ENCODE data around the gene ZFAND4. TPM values are rescaled to one million over a fixed set of nuclear protein-coding genes. Genes with fewer than 3 reads are reported as not detected.
"Not testable (repeated sequence)": the region's sequence is repeated elsewhere in the genome, so short reads cannot be mapped to it uniquely, and the experiment has no call there.

The ZFAND4 gene
- total RNA-seq, 1 experiment from 2014 or later: 7.6 TPM

DNA sequence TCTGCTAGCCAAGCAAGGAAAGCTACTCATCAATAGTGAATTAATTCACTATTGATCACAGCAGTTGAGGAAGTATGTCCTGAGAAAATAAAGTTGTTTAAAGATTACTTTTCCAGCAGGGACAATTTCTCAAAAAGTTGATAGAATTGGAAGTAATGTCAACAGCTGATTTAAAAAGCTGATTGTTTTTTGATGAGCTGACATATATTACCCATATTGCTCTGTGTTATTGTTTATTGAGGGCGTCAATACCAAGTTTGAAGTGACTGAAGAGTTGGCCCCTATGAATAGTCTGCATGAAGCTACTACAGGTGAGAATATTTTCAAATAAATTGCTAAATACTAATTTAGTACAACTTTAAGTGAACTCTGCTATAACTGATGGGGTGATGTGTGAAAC, 28.0 kb downstream of the ZFAND4 start:
- no peak for DNase-seq (ENCODE audit: extremely low read depth, low read depth)

DNA sequence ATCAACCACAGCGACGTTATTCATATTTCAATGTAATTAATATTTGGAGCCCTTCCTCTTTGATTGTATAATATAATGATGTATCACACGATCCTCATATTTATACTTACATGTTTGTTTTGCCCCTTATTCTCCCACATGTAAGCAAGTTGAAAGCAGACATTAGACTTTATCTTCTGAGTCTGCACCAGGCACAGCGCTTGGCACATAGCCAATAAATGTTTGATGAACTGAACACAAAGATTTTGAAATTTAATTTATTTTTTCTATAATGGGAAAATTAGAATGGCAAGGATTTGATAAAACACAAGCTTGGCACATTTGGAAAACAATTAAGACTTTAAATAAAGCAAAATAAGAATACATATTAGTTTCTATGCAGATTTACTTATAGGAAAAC, 31.6 kb downstream of the ZFAND4 start:
- DNase-seq (ENCODE audit: extremely low read depth, low read depth): no peak

DNA sequence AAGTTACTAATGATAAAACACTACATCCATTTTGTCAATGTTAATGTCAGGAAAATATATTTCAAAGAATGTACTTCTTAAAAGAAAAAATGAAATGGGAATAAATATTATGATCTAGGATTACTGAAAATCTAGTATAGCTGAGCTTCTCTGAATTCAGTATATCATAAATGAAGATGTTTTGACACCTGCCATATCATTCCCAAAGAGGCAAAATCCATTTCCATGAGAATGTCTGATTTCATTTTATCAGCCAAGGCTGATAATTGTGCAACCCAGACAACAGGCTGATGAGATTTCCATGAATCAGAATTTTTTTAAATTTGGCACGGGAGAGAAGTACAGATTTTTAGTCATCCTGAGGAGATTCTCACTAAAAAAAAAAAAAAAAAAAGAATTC, 32.5 kb downstream of the ZFAND4 start:
- no peak for DNase-seq (ENCODE audit: extremely low read depth, low read depth)

- DNase-seq (ENCODE audit: extremely low read depth, low read depth): no peak
Observed at GRCh38 chr10:45627412-45628048, 45.0 kb downstream of the ZFAND4 start.

DNA sequence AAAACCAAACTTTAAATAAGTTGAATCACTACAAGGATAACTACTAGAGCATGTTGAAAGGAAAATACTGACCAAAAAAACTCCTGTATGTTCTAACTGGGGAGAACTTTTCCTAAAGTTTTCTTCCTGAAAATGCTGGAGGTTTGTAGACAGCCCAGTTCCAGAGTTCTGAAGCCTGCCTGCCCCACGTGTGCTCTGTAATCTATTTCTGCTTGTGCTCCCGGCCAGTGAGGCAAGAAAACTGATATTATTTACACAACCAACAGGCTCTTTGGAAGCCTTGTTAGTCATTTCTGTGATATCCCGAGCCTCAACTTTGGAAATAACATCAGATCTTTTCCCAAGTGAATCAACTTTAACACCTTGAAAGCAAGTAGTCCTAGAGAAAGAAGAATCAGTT, 46.7 kb downstream of the ZFAND4 start:
- no peak for DNase-seq (ENCODE audit: extremely low read depth, low read depth)

- no peak for DNase-seq (ENCODE audit: extremely low read depth, low read depth)
Observed at GRCh38 chr10:45624724-45625123, 47.8 kb downstream of the ZFAND4 start.

- DNase-seq (ENCODE audit: extremely low read depth, low read depth): no peak
Observed at GRCh38 chr10:45614869-45615268, 57.7 kb downstream of the ZFAND4 start.

GRCh38 chr10:45612741-45613140, 59.8 kb downstream of the ZFAND4 start:
- no peak for DNase-seq (ENCODE audit: extremely low read depth, low read depth)

DNA sequence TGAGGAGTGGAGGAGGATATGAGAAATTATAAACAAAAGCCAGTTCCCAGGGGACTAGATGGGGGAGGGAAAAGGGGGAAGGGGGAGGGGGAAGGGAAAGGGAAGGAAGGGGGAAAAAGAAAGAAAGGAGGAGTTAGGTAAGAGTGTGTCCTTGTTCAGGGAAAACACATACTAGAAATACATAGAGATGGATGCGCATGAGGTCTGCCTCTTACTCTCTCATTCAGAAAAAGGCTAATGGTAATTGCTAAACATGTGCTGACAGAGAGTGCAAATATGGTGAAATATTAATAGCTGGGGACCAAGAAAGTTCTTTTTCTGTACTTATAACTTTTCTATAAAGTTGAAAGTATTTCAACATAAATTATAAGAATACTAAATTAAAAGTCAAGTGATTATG, 64.5 kb downstream of the ZFAND4 start:
- no peak for DNase-seq (ENCODE audit: extremely low read depth, low read depth)

GRCh38 chr10:45607276-45607675, 65.3 kb downstream of the ZFAND4 start:
- DNase-seq (ENCODE audit: extremely low read depth, low read depth): no peak

GRCh38 chr10:45602836-45603235, 69.7 kb downstream of the ZFAND4 start:
- DNase-seq (ENCODE audit: extremely low read depth, low read depth): no peak

GRCh38 chr10:45602082-45602730, 70.4 kb downstream of the ZFAND4 start:
- DNase-seq (ENCODE audit: extremely low read depth, low read depth): no peak

- not testable (repeated sequence) for DNase-seq (ENCODE audit: extremely low read depth, low read depth)
Observed at GRCh38 chr10:45601254-45601930, 71.2 kb downstream of the ZFAND4 start.

- DNase-seq (ENCODE audit: extremely low read depth, low read depth): not testable (repeated sequence)
Observed at GRCh38 chr10:45600337-45601253, 72.0 kb downstream of the ZFAND4 start.

- DNase-seq (ENCODE audit: extremely low read depth, low read depth): no peak
Observed at GRCh38 chr10:45599646-45600045, 72.9 kb downstream of the ZFAND4 start.

- DNase-seq (ENCODE audit: extremely low read depth, low read depth): no peak
Observed at GRCh38 chr10:45599021-45599603, 73.5 kb downstream of the ZFAND4 start.

DNA sequence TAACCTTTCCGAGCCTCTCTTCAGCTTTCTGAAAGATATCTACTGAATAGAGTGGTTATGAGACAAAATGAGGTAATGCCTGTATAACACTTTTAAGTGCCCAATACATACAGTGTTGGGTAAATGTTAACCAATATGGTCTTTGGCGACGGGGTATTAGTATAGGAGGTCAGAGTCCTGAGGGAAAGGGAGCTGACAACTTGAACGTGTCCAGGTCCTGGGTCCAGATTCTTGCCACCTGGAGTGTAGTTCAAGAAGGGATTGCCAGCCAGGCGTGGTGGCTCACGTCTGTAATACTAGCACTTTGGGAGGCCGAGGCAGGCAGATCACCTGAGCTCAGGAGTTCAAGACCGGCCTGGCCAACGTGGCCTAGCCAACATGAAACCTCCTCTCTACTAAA, 76.0 kb downstream of the ZFAND4 start:
- DNase-seq (ENCODE audit: extremely low read depth, low read depth): no peak

DNA sequence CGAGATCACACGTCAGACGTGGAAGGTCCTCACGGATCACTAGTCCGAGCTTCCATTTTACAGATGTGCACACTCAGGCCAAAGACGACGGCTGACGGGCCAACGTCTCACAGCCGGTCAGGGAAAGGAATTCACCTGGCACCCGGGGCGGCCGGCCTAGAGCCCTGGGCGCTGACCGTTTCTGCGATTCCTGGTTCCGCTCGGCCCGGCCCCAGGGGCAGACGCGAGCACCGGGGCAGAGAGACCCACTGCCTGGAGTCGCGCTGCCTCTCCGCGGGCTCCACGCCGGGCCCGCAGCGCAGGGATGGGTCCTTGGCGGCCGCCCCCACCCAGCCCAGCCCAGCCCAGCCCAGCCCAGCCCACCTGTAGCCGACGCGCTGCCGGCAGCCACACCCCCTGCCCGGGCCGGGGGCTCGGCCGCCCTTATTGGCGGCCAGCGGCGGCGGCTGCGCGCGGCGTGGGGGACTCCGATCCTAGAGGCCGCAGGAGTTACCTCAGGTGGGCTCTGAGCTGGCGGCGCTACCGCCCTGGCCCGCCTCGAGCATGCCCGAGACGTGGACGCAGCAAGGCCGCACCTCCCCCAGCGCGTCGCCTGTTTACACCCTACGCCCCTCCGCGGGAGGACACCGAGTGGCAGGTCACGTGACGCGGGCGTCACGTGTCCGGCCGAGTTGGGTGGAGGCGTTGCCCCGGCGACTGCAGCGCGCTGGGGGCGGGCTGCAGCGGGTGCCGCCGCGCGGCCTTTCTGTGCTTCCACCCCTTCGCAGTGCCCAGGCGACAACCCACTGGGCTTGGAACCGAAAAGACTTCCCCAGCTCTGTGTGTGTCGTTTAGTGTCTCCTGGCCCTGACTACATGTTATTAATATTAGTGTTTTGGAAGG, 78.1 kb downstream of the ZFAND4 start:
- DNase-seq (ENCODE audit: extremely low read depth, low read depth): peak; percentile 85

DNA sequence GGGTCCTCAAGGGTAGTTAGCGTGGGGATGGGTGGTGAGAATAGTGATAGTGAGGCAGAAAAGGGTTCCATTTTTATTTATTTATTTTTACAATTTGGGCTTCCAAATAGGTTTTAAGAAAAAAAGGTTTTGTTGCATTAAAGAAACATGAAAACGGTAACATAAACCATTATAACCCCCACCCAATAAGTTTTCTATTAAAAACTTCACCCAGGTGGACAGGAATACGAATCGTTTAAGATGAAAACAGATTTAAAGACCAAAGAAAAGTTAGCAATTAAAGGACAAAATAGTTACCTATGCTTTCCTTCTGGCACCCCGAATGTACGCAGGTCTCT, 78.7 kb downstream of the ZFAND4 start:
- DNase-seq (ENCODE audit: extremely low read depth, low read depth): no peak

DNA sequence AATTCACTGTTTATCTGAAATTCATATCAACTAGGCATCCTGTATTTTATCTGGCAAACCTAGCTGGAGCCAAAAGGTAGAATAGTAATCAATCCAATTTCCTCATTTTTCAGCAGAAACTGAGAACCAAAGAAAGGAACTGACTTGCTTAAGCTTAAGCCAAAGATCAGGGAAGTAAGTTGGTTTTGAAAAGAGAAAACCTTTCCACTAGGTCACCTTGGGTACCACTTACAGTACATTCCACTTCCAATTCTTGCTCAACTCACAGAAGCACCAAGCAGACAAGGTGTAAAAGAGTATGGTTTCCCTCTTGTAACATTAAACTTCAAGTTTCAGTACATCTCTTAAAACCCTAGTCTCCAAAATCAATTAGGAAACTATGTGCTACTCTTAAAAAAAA, 79.6 kb downstream of the ZFAND4 start:
- no peak for DNase-seq (ENCODE audit: extremely low read depth, low read depth)

Measured in NCI-H460 (cell line).